Liver (tissue), 3 donors: Measurements from ENCODE around the gene THBD.

Experiments
- EGR1 ChIP-seq, 2 donors: IDR thresholded peaks; 2 replicates each; pipeline ENCODE4 v1.6.1; 2016 to 2018; ENCODE audit warnings: antibody characterized with exemption in 2 of 2, low read depth in 2 of 2
- FOXA1 ChIP-seq: IDR thresholded peaks from 2 replicates; pipeline ENCODE4 v1.6.1; 2016; ENCODE audit warnings: antibody characterized with exemption
- GABPA ChIP-seq, 2 donors: IDR thresholded peaks in 1 of 2; conservative IDR thresholded peaks in 1 of 2; 2 replicates each; pipeline ENCODE4 v1.6.1; 2016; ENCODE audit warnings: antibody characterized with exemption in 2 of 2, mild to moderate bottlenecking in 1 of 2, moderate library complexity in 1 of 2
- HNF4A ChIP-seq, 2 donors: conservative IDR thresholded peaks; 2 replicates each; pipeline ENCODE4 v1.6.1; 2016; ENCODE audit warnings: antibody characterized with exemption in 2 of 2, mild to moderate bottlenecking in 2 of 2
- JUND ChIP-seq, 2 donors: IDR thresholded peaks; 2 replicates each; pipeline ENCODE4 v1.6.1; 2016; ENCODE audit warnings: antibody characterized with exemption in 2 of 2
- NR2F2 ChIP-seq: IDR thresholded peaks from 2 replicates; pipeline ENCODE4 v1.6.1; 2016; ENCODE audit warnings: antibody characterized with exemption
- RAD21 ChIP-seq, 2 donors: IDR thresholded peaks; 2 replicates each; pipeline ENCODE4 v1.6.1; 2016; ENCODE audit warnings: antibody characterized with exemption in 2 of 2, mild to moderate bottlenecking in 2 of 2
- RXRA ChIP-seq, 2 donors: IDR thresholded peaks; 2 replicates each; pipeline ENCODE4 v1.6.1; 2017 to 2018; ENCODE audit warnings: antibody characterized with exemption in 2 of 2, mild to moderate bottlenecking in 1 of 2
- SP1 ChIP-seq: IDR thresholded peaks from 2 replicates; pipeline ENCODE4 v1.6.1; 2018; ENCODE audit warnings: antibody characterized with exemption, mild to moderate bottlenecking
- TAF1 ChIP-seq: conservative IDR thresholded peaks from 2 replicates; pipeline ENCODE4 v1.6.1; 2016; ENCODE audit warnings: antibody characterized with exemption, mild to moderate bottlenecking
- YY1 ChIP-seq: IDR thresholded peaks from 2 replicates; pipeline ENCODE4 v1.6.1; 2016; ENCODE audit warnings: antibody characterized with exemption, mild to moderate bottlenecking
- TF ChIP-seq, protein P1 (sequence below): fragments of 150-350 bp; IDR thresholded peaks from 2 replicates; pipeline ENCODE4 v1.5.1; 2017; ENCODE audit warnings: improper control_type of control experiment, low read depth, low read length; ENCODE audit not compliant: missing input control
- TF ChIP-seq, protein P2 (sequence below): IDR thresholded peaks from 2 replicates; pipeline ENCODE4 v1.6.1; 2016; ENCODE audit warnings: antibody characterized with exemption, mild to moderate bottlenecking
- TF ChIP-seq, protein P3 (sequence below): IDR thresholded peaks from 2 replicates; pipeline ENCODE4 v1.6.1; 2016; ENCODE audit warnings: antibody characterized with exemption
- donor health status: healthy.
- donor health status: healthy.

DNA sequence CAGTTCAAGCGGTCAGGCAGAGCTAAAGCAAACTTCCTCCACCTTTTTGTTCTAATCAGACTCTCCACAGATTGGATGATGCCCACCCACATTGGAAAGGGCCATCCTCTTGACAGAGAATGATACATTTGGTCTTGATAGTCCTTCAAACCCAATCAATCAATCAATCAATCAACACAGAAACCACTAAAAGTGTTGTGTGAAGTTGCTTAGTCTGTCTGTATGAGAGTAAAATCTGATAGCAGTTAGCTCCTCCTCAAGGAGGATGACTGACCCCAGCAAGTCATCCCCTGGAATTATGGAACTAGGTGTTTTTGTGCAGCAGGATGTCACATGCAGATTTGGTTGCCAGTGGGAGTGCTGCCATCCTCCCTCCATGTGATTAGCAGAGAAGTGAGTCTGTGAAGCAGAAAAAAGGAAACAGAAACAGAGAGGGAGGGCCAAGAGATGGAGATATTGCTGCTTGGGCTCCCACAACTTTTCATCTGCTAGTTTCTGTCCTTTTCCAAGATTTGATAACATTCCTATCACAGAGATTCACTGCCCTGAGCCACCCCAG, 46.3 kb downstream of the THBD start:
- TF ChIP-seq, protein P1, sequence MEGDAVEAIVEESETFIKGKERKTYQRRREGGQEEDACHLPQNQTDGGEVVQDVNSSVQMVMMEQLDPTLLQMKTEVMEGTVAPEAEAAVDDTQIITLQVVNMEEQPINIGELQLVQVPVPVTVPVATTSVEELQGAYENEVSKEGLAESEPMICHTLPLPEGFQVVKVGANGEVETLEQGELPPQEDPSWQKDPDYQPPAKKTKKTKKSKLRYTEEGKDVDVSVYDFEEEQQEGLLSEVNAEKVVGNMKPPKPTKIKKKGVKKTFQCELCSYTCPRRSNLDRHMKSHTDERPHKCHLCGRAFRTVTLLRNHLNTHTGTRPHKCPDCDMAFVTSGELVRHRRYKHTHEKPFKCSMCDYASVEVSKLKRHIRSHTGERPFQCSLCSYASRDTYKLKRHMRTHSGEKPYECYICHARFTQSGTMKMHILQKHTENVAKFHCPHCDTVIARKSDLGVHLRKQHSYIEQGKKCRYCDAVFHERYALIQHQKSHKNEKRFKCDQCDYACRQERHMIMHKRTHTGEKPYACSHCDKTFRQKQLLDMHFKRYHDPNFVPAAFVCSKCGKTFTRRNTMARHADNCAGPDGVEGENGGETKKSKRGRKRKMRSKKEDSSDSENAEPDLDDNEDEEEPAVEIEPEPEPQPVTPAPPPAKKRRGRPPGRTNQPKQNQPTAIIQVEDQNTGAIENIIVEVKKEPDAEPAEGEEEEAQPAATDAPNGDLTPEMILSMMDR: no peak
- TF ChIP-seq HNF4A (conservative IDR thresholded peaks at IDR 0.05) (no peak), EGR1 (IDR thresholded peaks at IDR 0.05; ENCODE audit: low read depth in 2 of 2) (no peak), SP1 (no peak), GABPA (IDR thresholded peaks at IDR 0.05 in 1 of 2, conservative IDR thresholded peaks at IDR 0.05 in 1 of 2) (no peak), NR2F2 (no peak), YY1 (no peak), FOXA1 (no peak), RXRA (IDR thresholded peaks at IDR 0.05) (no peak), TAF1 (no peak), JUND (IDR thresholded peaks at IDR 0.05) (no peak), RAD21 (IDR thresholded peaks at IDR 0.05) (no peak)
- TF ChIP-seq, protein P2, sequence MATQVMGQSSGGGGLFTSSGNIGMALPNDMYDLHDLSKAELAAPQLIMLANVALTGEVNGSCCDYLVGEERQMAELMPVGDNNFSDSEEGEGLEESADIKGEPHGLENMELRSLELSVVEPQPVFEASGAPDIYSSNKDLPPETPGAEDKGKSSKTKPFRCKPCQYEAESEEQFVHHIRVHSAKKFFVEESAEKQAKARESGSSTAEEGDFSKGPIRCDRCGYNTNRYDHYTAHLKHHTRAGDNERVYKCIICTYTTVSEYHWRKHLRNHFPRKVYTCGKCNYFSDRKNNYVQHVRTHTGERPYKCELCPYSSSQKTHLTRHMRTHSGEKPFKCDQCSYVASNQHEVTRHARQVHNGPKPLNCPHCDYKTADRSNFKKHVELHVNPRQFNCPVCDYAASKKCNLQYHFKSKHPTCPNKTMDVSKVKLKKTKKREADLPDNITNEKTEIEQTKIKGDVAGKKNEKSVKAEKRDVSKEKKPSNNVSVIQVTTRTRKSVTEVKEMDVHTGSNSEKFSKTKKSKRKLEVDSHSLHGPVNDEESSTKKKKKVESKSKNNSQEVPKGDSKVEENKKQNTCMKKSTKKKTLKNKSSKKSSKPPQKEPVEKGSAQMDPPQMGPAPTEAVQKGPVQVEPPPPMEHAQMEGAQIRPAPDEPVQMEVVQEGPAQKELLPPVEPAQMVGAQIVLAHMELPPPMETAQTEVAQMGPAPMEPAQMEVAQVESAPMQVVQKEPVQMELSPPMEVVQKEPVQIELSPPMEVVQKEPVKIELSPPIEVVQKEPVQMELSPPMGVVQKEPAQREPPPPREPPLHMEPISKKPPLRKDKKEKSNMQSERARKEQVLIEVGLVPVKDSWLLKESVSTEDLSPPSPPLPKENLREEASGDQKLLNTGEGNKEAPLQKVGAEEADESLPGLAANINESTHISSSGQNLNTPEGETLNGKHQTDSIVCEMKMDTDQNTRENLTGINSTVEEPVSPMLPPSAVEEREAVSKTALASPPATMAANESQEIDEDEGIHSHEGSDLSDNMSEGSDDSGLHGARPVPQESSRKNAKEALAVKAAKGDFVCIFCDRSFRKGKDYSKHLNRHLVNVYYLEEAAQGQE: no peak
- TF ChIP-seq, protein P3, sequence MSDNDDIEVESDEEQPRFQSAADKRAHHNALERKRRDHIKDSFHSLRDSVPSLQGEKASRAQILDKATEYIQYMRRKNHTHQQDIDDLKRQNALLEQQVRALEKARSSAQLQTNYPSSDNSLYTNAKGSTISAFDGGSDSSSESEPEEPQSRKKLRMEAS: no peak
